ENCODE measurements around the gene CDC34. TPM values are rescaled to one million over a fixed set of nuclear protein-coding genes. Genes with fewer than 3 reads are reported as not detected.

Gene CDC34
- total RNA-seq, 1 experiment from 2014 or later, result 112 TPM

DNA sequence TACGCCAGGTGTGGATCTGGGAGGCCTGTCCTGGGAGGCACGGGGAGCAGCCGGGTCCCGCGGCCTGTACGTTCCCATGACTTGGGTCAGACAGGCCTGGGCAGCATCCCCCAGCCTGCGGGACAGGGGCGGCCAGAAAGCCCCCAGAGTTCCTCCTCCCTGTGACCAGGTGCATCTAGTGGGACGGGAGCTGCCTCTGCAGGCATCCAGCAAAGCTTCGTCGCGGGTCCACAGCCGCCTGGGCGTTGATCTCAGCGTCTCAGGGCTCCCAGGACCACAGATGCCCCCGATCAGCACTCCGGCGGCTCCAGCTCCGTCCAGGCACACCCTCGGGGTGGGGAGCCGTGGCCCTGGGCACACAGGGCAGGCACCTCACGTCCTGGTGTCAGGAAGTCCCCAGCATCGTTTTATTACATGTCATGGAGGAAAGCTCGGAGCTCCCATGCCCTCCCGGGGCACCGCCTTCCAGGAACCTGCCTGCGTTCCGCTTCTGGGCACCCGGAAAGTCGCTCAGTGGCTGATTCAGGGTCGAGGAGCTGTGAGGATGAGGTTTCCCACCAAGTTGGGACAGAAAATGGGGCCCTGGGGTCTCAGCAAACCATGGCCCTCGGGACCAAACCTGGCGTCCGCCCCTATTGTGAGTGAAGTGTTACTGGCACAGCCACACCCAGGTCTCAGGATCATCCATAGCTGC lies 10.8 kb downstream of the CDC34 start:
- Histone ChIP-seq H3K23ac (ENCODE audit: insufficient read length, low read depth, low read length) (no peak overlapping the region), H2BK12ac (ENCODE audit: insufficient read length, low read depth, low read length) (no peak overlapping the region), H3K23me2 (ENCODE audit: insufficient read length, low read depth, low read length, poor library complexity, severe bottlenecking) (no peaks in the 10 kb centered on the region), H3K18ac (ENCODE audit: insufficient read length, low read depth, low read length) (no peak overlapping the region), H4K20me1 (ENCODE audit: control insufficient read depth, insufficient read depth, insufficient read length) (no peaks in the 10 kb centered on the region), H3K79me1 (ENCODE audit: insufficient read depth, low read depth, low read length, poor library complexity, severe bottlenecking) (no peaks in the 10 kb centered on the region), H3K79me2 (ENCODE audit: insufficient read depth, low read length) (no peaks in the 10 kb centered on the region), H3K9me3 (ENCODE audit: control insufficient read depth, low read depth, low read length) (no peaks in the 10 kb centered on the region), H3K4ac (ENCODE audit: low read depth, low read length) (no peak overlapping the region), H4K5ac (ENCODE audit: insufficient read length, low read depth, low read length) (no peak overlapping the region), H2BK20ac (ENCODE audit: low read depth, low read length, poor library complexity, severe bottlenecking) (no peak overlapping the region), H2BK5ac (ENCODE audit: insufficient read length, low read length) (no peak overlapping the region), H2AFZ (ENCODE audit: low read length) (no peak overlapping the region), H3K56ac (ENCODE audit: insufficient read length, low read depth, low read length) (no peak overlapping the region), H3K27me3 (ENCODE audit: insufficient read depth, low read length) (no peaks in the 10 kb centered on the region), H2BK15ac (ENCODE audit: low read depth, low read length) (no peak overlapping the region), H3K4me2 (ENCODE audit: insufficient read depth, insufficient read length, low read length) (no peak overlapping the region), H3K9ac (ENCODE audit: extremely low read depth, insufficient read length, low read length) (no peak overlapping the region), H4K8ac (replicated peaks; ENCODE audit: insufficient read length, low read depth, low read length) (no peak overlapping the region), H3K4me1 (ENCODE audit: insufficient read depth, low read length) (no peaks in the 10 kb centered on the region), H4K91ac (ENCODE audit: insufficient read length, low read depth, low read length) (no peak overlapping the region), H3T11ph (ENCODE audit: low read length) (no peak overlapping the region), H3K27ac (ENCODE audit: insufficient read length, low read depth, low read length) (no peak overlapping the region), H2BK120ac (ENCODE audit: low read depth, low read length, poor library complexity, severe bottlenecking) (no peak overlapping the region), H3K14ac (ENCODE audit: insufficient read depth, low read length) (no peak overlapping the region), H2AK5ac (ENCODE audit: insufficient read length, low read length) (no peak overlapping the region)
- peaks cover 11% of the 10 kb centered on the region for H3K27me3 Mint-ChIP-seq (ENCODE audit: low read depth)
- whole genome bisulfite sequencing (ENCODE audit: extremely low coverage, insufficient read length, low lambda C conversion rate), result no CpG with 5 or more reads among the region's 34 CpGs
- peak; percentile 24 for DNase-seq
- no peaks in the 10 kb centered on the region for H3K9me3 Mint-ChIP-seq
- peaks cover 10 to 27% (median 21%) of the 10 kb centered on the region in 3 experiments for H3K36me3 Mint-ChIP-seq (ENCODE audit: insufficient read depth in 1 of 3, low read depth in 3 of 3)
- TF ChIP-seq, protein P1, sequence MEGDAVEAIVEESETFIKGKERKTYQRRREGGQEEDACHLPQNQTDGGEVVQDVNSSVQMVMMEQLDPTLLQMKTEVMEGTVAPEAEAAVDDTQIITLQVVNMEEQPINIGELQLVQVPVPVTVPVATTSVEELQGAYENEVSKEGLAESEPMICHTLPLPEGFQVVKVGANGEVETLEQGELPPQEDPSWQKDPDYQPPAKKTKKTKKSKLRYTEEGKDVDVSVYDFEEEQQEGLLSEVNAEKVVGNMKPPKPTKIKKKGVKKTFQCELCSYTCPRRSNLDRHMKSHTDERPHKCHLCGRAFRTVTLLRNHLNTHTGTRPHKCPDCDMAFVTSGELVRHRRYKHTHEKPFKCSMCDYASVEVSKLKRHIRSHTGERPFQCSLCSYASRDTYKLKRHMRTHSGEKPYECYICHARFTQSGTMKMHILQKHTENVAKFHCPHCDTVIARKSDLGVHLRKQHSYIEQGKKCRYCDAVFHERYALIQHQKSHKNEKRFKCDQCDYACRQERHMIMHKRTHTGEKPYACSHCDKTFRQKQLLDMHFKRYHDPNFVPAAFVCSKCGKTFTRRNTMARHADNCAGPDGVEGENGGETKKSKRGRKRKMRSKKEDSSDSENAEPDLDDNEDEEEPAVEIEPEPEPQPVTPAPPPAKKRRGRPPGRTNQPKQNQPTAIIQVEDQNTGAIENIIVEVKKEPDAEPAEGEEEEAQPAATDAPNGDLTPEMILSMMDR (conservative IDR thresholded peaks at IDR 0.05), result no peak
- H3K27ac Mint-ChIP-seq, result 0 out of 7 replicates have a peak overlapping the region, but pooled peaks of 1 of the 3 experiments have one; percentile 63
- no peak overlapping the region for H3K4me3 Mint-ChIP-seq
- peaks cover 0 to 2% of the 10 kb centered on the region in 2 experiments; a peak in 2 of 4 replicates for H3K4me1 Mint-ChIP-seq

Measured in H9 (cell line).